Astrocyte of the cerebellum (primary cell): ENCODE results near the gene ATPAF1.
"Not testable (repeated sequence)": the region's sequence is repeated elsewhere in the genome, so short reads cannot be mapped to it uniquely, and the experiment has no call there.

Experiments
- DNase-seq: peaks from one replicate; pipeline ENCODE4 v3.0.0-alpha.2; 2011; ENCODE audit warnings: low read depth
- H3K4me3 ChIP-seq: 2 replicates; pipeline ENCODE4 v1.5.1; 2011; ENCODE audit warnings: mild to moderate bottlenecking, low read depth, low read length, moderate library complexity
- in situ Hi-C: cut with HindIII; loops from 2 replicates; pipeline ENCODE4 v1.10.0; 2017; ENCODE audit warnings: low sequenced_read_pairs
- TF ChIP-seq, protein P1 (sequence below): IDR thresholded peaks from 2 replicates; pipeline ENCODE4 v1.5.1; 2012; ENCODE audit warnings: low read length, low read depth, moderate library complexity, mild to moderate bottlenecking; ENCODE audit errors: missing control alignments

The ATPAF1 gene

GRCh38 chr1:46699666-46700065 is 31.5 kb upstream of the ATPAF1 start:
- in situ Hi-C loops: loop anchor here (5.0 kb wide), 1 partner anchor 32 kb away; the partner anchor contains the start of gene ATPAF1
- no peak for DNase-seq
- H3K4me3 ChIP-seq: no peak overlapping the region
- TF ChIP-seq, protein P1, sequence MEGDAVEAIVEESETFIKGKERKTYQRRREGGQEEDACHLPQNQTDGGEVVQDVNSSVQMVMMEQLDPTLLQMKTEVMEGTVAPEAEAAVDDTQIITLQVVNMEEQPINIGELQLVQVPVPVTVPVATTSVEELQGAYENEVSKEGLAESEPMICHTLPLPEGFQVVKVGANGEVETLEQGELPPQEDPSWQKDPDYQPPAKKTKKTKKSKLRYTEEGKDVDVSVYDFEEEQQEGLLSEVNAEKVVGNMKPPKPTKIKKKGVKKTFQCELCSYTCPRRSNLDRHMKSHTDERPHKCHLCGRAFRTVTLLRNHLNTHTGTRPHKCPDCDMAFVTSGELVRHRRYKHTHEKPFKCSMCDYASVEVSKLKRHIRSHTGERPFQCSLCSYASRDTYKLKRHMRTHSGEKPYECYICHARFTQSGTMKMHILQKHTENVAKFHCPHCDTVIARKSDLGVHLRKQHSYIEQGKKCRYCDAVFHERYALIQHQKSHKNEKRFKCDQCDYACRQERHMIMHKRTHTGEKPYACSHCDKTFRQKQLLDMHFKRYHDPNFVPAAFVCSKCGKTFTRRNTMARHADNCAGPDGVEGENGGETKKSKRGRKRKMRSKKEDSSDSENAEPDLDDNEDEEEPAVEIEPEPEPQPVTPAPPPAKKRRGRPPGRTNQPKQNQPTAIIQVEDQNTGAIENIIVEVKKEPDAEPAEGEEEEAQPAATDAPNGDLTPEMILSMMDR: no peak

DNA sequence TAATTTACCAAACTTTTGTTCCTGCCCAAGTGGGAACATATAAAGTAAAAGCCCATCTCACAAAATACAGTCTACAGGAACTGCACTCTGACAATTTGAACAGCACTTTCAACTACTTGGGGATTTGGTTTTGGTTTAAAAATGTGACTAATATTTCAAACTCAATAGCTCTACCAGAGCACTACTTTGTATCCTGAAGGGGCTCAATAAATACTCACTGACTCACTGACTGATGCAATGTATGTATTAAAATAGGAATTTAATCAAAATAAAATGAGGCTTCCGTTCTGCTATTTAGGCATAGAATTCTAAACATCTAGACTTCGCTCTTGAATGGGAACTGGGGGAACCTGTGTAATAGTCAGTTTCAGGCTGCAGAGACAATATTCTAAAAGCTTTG is 28.9 kb upstream of the ATPAF1 start:
- H3K4me3 ChIP-seq: no peak overlapping the region
- TF ChIP-seq, protein P1: no peak
- no peak for DNase-seq
- in situ Hi-C loops: no loop called here

- H3K4me3 ChIP-seq, in situ Hi-C loops, DNase-seq: not testable (repeated sequence)
These were observed 26.5 kb upstream of the ATPAF1 start for GRCh38 chr1:46694676-46695075.

- in situ Hi-C loops: no loop called here
- TF ChIP-seq, protein P1: no peak
- no peak for DNase-seq
- H3K4me3 ChIP-seq: no peak overlapping the region
These were observed 24.9 kb upstream of the ATPAF1 start for GRCh38 chr1:46692811-46693770.

- in situ Hi-C loops: no loop called here
- no peak for DNase-seq
- no peak overlapping the region for H3K4me3 ChIP-seq
- TF ChIP-seq, protein P1: peak; percentile 20
These were observed 24.0 kb upstream of the ATPAF1 start for GRCh38 chr1:46691997-46692790.

DNA sequence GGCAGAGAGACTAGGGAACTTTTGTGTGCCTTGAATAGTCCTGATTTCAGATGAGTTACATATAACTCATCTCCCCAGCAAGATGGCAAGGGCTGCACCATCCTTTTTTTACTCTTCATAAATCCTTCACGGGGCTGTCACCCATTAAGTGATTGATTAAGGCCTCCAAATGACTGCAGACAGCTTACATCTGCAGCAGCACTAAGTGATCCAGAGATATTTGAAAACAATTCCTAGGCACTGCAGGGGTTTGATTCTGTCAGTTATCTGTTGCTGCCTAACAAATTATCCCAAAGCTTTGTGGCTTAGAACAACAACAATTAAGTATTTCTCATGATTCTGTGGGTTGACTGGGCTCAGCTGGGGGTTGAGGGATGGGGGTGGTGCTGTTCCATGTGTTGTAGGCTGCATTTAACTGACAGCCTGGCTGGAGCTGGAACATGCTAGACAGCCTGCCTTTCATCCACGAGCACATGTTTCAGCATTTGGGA is 22.8 kb upstream of the ATPAF1 start:
- in situ Hi-C loops: no loop called here
- DNase-seq: peak; percentile 22

More for the DNA sequence above, 22.8 kb upstream of the ATPAF1 start:
- no peak overlapping the region for H3K4me3 ChIP-seq
- TF ChIP-seq, protein P1: no peak
